ENCODE results near the gene ADARB2.

The ADARB2 gene

DNA sequence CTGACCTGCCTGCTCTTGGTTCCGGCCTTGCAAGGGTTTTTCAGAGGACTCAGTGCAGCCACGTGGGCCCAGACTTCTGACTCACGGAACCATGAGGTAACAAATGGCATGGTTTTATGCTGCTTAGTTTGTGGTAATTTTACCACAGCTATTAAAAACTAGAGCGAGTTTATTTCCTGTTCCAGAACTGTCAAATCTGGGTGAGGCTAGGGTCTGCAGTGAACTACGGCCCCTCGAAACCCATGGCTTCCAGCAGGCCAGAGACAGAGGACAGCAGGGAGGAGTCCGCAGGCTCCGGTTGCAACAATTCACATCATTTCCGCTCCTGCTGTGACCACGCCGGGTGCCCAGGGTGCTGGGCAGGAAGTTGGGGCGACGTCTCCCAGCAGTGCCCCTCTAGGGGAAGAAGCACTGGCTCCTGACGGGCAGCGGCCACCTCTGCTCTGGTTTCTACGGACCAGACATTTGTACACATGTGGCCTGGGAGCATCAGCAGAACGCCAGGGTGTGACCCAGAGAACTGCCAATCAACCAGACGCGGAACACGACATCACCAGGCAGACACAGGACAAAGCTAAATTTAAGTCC, 74.8 kb downstream of the ADARB2 start:
- DNase-seq (ENCODE audit: low spot score): no peak

- DNase-seq (ENCODE audit: low spot score): no peak
These were observed 75.4 kb downstream of the ADARB2 start for GRCh38 chr10:1661859-1662437.

- DNase-seq (ENCODE audit: low spot score): no peak
These were observed 75.9 kb downstream of the ADARB2 start for GRCh38 chr10:1661416-1661815.

- no peak for DNase-seq (ENCODE audit: low spot score)
These were observed 76.5 kb downstream of the ADARB2 start for GRCh38 chr10:1660815-1661214.

DNA sequence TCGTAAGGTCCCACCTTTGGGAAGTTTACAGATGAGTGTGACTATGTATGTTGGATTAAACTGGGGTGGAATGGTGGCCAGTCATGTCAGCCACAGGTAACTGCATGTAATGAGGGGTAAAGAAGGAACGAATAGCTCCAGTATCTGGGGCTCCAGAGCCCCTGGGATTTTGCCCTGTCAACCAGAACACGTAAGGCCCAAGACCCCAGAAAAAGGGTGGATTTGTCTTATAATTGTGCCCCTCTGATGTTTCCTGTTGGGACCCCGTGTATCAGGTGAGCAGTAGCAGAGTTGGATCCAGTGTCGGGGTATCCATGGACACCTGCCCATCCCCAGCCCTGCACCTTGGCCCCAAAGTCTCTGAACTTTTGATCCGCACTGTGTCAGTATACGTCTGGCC, 76.9 kb downstream of the ADARB2 start:
- no peak for DNase-seq (ENCODE audit: low spot score)

GRCh38 chr10:1659221-1659791, 78.0 kb downstream of the ADARB2 start:
- DNase-seq (ENCODE audit: low spot score): no peak

GRCh38 chr10:1658658-1659057, 78.7 kb downstream of the ADARB2 start:
- DNase-seq (ENCODE audit: low spot score): no peak

- no peak for DNase-seq (ENCODE audit: low spot score)
These were observed 79.8 kb downstream of the ADARB2 start for GRCh38 chr10:1657479-1657878.

- DNase-seq (ENCODE audit: low spot score): no peak
These were observed 82.0 kb downstream of the ADARB2 start for GRCh38 chr10:1655367-1655766.

DNA sequence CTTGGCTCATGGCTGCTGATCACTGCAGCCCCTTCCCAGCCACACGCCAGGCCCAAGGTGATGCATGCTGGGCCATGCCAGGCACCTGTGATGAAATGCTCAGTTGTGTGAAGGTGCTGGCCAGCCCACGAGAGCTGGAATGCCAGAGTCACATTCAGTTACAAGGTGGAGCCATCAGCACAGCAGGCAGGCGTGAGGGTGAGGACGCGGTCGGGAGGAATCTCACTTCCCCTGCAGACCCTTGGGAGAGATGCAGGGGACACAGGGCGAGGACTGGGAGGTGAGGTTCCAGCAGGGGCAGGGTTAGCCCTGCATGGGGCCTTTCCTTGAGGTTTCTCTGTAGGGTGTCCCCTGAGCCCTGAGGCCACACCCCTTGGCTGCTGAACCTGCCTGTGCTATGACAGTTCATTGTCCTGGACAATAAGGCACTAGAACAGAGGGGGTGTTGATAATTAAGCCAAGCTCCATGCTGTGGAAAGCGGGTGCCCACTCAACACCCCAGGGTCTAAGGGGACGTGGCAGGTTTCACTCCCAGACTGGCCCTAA, 82.4 kb downstream of the ADARB2 start:
- DNase-seq (ENCODE audit: low spot score): no peak

DNA sequence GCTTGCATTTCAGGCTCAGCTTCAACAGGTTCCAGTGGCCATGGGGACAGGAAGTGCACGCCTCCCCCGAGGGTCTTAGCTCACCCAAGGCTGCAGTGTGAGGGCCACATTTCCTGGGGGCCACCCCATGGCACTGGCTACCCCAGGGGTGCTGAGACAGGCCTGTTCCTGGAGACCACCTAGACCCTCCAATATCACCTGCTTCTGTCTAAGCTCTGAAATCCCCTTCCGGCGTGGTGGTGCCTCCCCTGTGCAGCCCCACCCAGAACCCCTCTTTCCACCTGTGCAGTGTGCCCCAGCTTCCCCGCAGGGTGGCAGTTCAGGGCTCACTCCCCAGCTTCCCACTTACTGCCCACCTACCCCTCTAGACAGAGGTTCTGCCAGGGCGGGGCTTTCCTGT, 83.1 kb downstream of the ADARB2 start:
- no peak for DNase-seq (ENCODE audit: low spot score)

GRCh38 chr10:1653321-1653720, 84.0 kb downstream of the ADARB2 start:
- no peak for DNase-seq (ENCODE audit: low spot score)

- DNase-seq (ENCODE audit: low spot score): no peak
These were observed 85.2 kb downstream of the ADARB2 start for GRCh38 chr10:1652151-1652550.

GRCh38 chr10:1651270-1651966, 85.9 kb downstream of the ADARB2 start:
- no peak for DNase-seq (ENCODE audit: low spot score)

DNA sequence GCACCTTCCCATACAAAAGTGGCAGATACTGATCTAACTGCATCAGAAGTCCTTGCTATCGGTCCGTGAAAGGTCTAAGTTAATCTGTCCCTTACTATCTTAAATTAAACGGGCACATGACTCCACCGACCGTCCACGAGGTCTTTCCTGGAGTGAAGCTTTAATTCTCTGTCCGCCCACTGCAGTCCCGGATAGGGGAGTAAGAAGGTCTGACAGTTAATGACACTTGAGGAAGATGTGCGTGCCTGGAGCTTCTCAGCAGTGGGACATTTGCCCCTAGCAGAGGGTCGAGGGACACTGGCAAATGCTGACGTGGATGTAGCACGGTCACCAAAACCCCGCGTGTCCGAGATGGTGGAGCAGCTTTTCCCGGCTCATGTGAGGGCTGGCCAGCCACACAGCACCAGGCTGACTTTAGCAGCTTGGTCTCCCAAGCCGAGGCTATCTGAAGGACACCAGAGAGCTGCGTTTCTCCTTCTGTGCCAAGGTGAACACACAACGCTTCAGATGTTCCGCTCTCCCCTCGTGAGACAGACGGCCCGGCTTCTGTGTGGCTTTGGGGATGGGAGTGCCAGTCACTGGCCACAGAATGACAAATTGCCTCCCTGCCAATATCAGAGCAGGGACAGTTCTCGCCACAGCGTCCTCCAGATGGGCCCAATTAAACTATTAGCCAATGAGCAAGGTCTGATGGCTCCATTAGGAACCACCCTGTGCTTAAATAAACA, 86.6 kb downstream of the ADARB2 start:
- DNase-seq (ENCODE audit: low spot score): no peak

DNA sequence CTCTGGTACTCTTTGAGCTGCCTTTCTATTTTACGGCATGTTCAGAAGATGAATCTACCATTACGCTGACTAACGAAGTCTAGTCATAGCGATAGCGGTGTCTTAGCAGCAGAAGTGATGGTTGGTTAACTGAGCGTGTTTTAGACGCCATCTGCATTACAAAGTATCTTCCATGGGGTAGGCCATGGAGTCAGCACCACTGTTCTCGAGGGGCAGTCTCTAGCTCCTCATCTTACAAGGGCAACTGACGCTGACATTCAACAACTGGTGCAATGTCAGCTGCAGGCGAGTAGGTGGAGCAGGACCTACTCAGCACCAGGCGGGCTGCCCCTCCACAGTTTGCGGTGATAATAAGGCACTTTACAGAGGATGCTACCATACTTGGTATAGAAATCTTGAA, 88.7 kb downstream of the ADARB2 start:
- no peak for DNase-seq (ENCODE audit: low spot score)

DNA sequence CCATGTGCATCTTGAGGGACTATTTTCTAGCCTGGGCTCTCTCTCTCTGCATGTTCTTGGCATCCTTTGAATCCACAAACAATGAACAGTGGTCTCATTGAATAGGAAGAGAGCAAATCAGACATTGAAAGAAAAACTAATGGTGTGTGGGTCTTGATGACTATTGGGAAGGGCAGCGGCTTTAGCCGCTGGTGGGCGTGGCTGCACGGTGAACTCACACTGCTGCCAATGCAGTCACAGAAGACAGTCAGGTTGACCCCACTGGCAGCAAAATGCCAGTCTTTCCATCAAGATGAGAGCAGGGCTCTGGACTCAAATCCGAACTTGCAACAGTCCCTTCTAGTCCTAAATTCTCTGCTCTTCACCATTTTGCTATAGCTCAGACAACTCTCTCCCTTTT, 91.0 kb downstream of the ADARB2 start:
- DNase-seq (ENCODE audit: low spot score): no peak

DNA sequence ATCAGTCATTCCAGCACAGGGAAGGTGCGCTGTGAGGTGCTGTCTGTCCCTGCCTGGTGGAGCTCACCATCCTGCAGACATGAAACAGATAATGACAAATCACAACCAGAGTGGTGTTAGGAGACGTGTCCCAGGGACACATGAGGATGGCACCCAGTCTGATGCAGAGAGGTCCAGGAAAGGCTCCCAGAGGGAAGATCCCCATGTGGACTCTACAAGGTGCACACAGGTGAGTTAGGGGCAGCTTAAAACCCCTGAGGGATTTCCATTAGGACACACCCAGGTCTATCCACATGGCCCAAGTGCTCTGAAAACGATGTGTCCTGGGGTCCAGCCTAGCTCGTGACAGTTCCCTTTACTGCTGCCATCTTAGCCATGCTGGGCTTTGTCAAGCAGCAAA, 91.4 kb downstream of the ADARB2 start:
- DNase-seq (ENCODE audit: low spot score): no peak

DNA sequence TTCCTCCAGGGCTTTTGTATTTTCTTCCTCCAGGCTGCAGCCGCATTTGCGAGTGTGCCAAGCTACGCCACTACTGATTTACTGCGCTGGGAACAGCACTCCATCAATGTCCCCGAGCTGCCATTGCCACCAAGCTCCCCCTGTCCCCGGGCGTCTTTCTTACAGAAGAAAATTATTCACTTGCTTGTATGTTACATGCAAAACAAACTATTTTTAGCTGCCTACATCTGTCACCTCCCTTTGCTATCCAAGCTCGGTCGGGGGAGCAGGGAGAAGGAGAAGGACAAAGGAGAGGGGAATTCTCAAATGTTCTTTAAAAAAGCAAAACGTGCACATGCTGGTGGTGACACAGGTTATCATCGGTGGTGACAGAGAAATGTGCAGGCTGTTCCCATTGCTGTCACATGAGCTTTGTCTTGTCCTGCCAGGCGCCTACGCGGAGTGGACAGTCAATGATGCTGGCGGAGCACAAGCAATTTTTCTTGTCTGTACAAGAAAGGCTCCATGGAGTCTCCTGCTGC, 93.1 kb downstream of the ADARB2 start:
- no peak for DNase-seq (ENCODE audit: low spot score)

GRCh38 chr10:1643908-1644179, 93.5 kb downstream of the ADARB2 start:
- no peak for DNase-seq (ENCODE audit: low spot score)

DNA sequence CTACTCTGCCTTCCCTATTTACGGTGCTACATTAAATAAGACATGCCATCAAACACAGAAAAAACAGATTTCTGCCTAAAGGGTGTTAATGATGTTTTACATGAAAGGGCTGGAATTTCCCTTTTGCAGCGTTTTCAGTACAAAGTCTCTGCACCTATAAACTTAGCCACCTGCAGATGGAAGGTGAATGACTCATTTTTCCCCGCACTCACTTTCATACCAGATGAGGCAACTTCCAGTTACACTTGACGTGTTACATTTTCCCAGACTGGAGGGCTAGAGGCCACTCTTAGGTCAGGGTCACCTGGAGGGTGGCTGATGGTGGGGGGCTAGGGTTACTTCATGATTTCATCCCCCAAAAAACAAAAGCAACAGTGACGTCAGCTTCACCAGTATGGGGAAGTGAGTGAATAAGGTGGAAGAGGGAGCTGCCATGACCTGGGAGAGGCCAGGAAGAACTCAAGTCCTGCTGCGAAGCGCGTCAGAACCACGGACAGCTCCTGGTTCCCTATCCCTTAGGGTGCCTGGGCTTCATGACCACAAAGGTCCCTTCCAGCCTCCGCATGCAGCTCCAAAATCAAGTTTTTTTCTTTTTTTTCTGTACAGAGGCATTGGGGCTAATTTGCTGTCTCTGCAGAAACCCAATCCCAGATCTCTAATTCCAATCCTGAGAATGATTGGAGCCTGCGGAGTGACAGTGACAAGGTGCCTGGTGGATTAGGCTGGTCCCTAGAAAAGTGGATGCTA, 94.0 kb downstream of the ADARB2 start:
- peak; percentile 24 for DNase-seq (ENCODE audit: low spot score)

All from HuH-7.5 (cell line).